ENCODE measurements around the gene UMAD1. TPM values are rescaled to one million over a fixed set of nuclear protein-coding genes. Genes with fewer than 3 reads are reported as not detected.
A peak's percentile ranks its signal among the peaks of the same experiment; 100 is the strongest.

Gene UMAD1
- 10 to 100 TPM in 2 of 6 experiments, 1 to 10 TPM in 4; 7.6 to 15.3 (median 9.5) TPM for total RNA-seq
- long read RNA-seq, partial matches to known transcripts: 0 of 2 reads
- long read RNA-seq, other reads (novel, unspliced or antisense): 2 of 2 reads

DNA sequence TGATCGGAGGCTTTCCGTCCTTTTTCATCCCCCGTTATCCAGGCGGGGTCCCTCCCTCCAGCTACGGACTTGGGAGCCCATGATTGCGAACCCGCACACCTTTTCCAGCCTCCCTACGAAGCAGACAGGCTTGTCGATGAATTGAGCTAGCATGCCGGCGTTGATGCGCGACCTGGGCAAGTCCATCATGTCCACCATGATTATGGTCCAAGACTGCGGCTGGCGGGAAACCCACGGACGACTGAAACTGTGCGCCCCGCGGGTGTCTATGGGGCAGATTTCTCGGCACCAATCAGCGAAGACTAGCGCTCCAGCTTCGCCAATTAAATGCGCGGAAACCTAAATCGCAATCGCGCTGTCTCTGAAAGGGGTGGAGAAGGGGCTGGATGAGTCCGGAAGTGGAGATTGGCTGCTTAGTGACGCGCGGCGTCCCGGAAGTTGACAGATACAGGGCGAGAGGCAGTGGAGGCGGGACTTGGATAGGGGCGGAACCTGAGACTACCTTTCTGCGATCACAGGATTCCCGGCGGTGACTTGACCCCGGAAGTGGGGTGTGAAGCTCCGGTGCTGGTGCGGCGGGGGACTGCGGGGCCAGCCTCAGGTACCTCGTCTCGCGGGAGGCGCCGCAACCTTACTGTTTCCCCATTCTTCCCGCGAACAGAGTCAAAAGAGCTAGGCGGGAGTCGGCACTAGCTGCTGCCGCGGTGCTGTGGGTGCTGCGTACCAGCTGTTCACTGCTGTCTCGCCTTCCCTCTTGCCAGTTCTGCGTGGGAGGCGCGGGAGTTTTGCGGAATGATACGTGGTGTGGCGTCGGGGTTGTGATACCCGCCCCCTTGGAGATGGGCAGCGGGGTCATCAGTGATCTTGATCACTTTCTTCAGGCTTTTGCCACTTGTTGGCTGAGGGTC lies at the start of gene UMAD1:
Gene UMAD1 (plus strand): TSS at position 532 of the 908 bp plus-strand sequence. CDS start 32,620 bp downstream, outside the sequence.
- no peaks in the 10 kb centered on the region for H3K9me3 ChIP-seq
- intact Hi-C loops (cut with DNase I): no loop called here
- H3K4me1 ChIP-seq: peaks cover 0 to 13% (median 0%) of the 10 kb centered on the region in 4 donors
- DNase-seq (peak; percentile 98 to 100 (median 100)), ATAC-seq (peak; percentile 99 to 100 (median 100))
- peak; percentile 71 for TF ChIP-seq POLR2A (IDR thresholded peaks at IDR 0.05)
- TF ChIP-seq, protein P1, sequence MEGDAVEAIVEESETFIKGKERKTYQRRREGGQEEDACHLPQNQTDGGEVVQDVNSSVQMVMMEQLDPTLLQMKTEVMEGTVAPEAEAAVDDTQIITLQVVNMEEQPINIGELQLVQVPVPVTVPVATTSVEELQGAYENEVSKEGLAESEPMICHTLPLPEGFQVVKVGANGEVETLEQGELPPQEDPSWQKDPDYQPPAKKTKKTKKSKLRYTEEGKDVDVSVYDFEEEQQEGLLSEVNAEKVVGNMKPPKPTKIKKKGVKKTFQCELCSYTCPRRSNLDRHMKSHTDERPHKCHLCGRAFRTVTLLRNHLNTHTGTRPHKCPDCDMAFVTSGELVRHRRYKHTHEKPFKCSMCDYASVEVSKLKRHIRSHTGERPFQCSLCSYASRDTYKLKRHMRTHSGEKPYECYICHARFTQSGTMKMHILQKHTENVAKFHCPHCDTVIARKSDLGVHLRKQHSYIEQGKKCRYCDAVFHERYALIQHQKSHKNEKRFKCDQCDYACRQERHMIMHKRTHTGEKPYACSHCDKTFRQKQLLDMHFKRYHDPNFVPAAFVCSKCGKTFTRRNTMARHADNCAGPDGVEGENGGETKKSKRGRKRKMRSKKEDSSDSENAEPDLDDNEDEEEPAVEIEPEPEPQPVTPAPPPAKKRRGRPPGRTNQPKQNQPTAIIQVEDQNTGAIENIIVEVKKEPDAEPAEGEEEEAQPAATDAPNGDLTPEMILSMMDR (IDR thresholded peaks at IDR 0.05): no peak
- H3K27ac ChIP-seq: peak within 1 kb of the TSS; percentile 74 to 79 (median 79)
- H3K4me3 ChIP-seq: peak within 1 kb of the TSS; percentile 86 to 88 (median 87)
- peaks cover 0 to 8% (median 0%) of the 10 kb centered on the region in 4 donors for H3K36me3 ChIP-seq
- under 1% methylated on average over 28 of the region's 68 CpGs for WGBS (ENCODE audit: insufficient coverage, low coverage, low lambda C conversion rate, missing lambda C conversion rate)
- no peaks in the 10 kb centered on the region for H3K27me3 ChIP-seq

DNA sequence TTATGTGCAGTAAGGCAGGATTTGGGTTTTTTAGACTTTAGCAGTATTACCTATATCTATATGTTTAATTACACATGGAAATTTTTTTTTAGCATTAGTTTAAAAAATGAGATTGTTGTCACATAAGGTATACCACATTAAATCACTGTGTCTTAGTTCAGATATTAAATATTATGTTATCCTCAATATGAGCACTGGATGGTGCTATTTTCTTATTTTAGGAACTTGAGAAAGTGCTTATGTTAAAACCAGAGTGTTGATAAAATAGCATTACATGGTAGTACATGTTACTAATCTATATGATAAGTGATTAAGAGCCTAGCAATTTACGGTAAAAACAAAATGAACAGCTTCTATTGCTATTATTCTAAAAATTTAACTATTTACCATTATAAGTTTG lies 45.1 kb upstream of the UMAD1 start:
- intact Hi-C loops (cut with DNase I): no loop called here
- Histone ChIP-seq H3K4me1 (no peaks in the 10 kb centered on the region), H3K27me3 (no peaks in the 10 kb centered on the region), H3K9me3 (no peaks in the 10 kb centered on the region), H3K36me3 (peaks cover 0 to 16% (median 6%) of the 10 kb centered on the region in 4 donors), H3K27ac (no peak overlapping the region), H3K4me3 (no peak overlapping the region)
- 80% methylated on average over 1 of the region's 1 CpG for WGBS (ENCODE audit: insufficient coverage, low coverage, low lambda C conversion rate, missing lambda C conversion rate)
- ATAC-seq (peak in 3 of 4 donors; percentile 32 to 62 (median 61)), DNase-seq (no peak)
- no peak for TF ChIP-seq POLR2A (IDR thresholded peaks at IDR 0.05)
- TF ChIP-seq, protein P1 (IDR thresholded peaks at IDR 0.05): peak; percentile 40 to 45 (median 42)

DNA sequence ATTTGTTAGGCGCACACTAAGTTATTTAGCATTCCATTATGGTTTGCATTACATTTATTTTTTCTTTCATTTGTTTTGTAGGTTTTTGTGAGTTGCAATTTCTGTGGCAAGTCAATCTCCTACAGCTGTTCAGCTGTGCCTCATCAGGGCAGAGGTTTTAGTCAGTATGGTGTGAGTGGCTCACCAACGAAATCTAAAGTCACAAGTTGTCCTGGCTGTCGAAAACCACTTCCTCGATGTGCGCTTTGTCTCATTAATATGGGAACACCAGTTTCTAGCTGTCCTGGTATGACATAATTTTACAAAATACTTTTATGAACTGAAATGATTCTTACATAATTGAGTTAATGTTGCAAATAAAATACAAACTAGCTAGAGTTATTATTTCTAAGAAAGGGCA lies 44.4 kb upstream of the UMAD1 start:
- H3K27ac ChIP-seq: no peak overlapping the region
- H3K4me1 ChIP-seq: no peaks in the 10 kb centered on the region
- intact Hi-C loops (cut with DNase I): no loop called here
- TF ChIP-seq, protein P1 (IDR thresholded peaks at IDR 0.05): no peak
- TF ChIP-seq POLR2A (IDR thresholded peaks at IDR 0.05): no peak
- H3K9me3 ChIP-seq: no peaks in the 10 kb centered on the region
- H3K36me3 ChIP-seq: peaks cover 0 to 16% (median 6%) of the 10 kb centered on the region in 4 donors
- no peak overlapping the region for H3K4me3 ChIP-seq
- no peaks in the 10 kb centered on the region for H3K27me3 ChIP-seq
- 73% methylated on average over 5 of the region's 5 CpGs for WGBS (ENCODE audit: insufficient coverage, low coverage, low lambda C conversion rate, missing lambda C conversion rate)
- ATAC-seq: peak in 3 of 4 donors; percentile 23 to 47 (median 38)
- no peak for DNase-seq

DNA sequence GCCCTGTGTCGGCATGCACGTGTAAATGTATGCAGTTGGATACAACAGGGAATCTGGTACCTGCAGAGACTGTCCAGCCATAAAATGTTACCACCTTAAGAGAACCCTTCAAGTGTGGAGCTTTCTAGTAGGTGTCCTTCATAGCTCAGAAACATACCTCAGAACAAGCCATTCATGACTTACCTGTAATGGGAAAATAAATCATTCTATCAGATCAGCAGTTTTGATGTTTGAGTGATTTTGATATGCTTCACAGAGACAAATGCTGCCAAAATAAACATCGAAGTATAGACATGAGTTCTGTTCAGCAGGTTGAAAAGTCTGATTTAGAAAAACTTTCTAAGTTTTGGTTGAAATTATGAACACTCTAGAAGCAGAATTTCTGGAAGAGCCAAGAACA lies 33.5 kb upstream of the UMAD1 start:
- intact Hi-C loops (cut with DNase I): no loop called here
- ATAC-seq (no peak), DNase-seq (no peak)
- H3K4me1 ChIP-seq: no peaks in the 10 kb centered on the region
- no peak overlapping the region for H3K27ac ChIP-seq
- peaks cover 0 to 19% (median 0%) of the 10 kb centered on the region in 4 donors for H3K36me3 ChIP-seq
- TF ChIP-seq, protein P1 (IDR thresholded peaks at IDR 0.05): no peak
- TF ChIP-seq POLR2A (IDR thresholded peaks at IDR 0.05): no peak
- no peaks in the 10 kb centered on the region for H3K9me3 ChIP-seq
- WGBS (ENCODE audit: insufficient coverage, low coverage, low lambda C conversion rate, missing lambda C conversion rate): 60% methylated on average over 3 of the region's 3 CpGs
- H3K27me3 ChIP-seq: no peaks in the 10 kb centered on the region
- H3K4me3 ChIP-seq: no peak overlapping the region
